GM23338 (cell line): Measurements from ENCODE around the gene CYS1. TPM values are rescaled to one million over a fixed set of nuclear protein-coding genes. Genes with fewer than 3 reads are reported as not detected.

Source experiments
- CREB1 ChIP-seq: fragments of 250-450 bp; sonication (Bioruptor Pico); IDR thresholded peaks from 2 replicates; pipeline ENCODE4 v1.5.0; 2020; ENCODE audit warnings: low read depth, mild to moderate bottlenecking, moderate library complexity
- CTCF ChIP-seq, 2 experiments: fragments of 200-600 bp in 1 of 2; sonication (generic) in 1 of 2; conservative IDR thresholded peaks; 2 replicates each; pipeline versions ENCODE4 v1.5.1 to v1.6.1; 2016 to 2017; ENCODE audit warnings: antibody characterized with exemption in 2 of 2, low read depth in 2 of 2, mild to moderate bottlenecking in 2 of 2, moderate library complexity in 1 of 2
- ETS1 ChIP-seq: IDR thresholded peaks from 2 replicates; pipeline ENCODE4 v1.6.1; 2016; ENCODE audit warnings: antibody characterized with exemption
- EZH2 ChIP-seq: fragments of 200-600 bp; sonication (generic); IDR thresholded peaks from one replicate; pipeline ENCODE4 v1.8.0; 2017; ENCODE audit warnings: antibody characterized with exemption, mild to moderate bottlenecking, low read depth; ENCODE audit not compliant: unreplicated experiment
- EZH2phosphoT487 ChIP-seq: fragments of 200-600 bp; sonication (generic); IDR thresholded peaks from one replicate; pipeline ENCODE4 v1.8.1; 2018; ENCODE audit warnings: antibody characterized with exemption; ENCODE audit not compliant: unreplicated experiment
- JUNB ChIP-seq: IDR thresholded peaks from one replicate; pipeline ENCODE4 v1.6.1; 2016; ENCODE audit warnings: antibody characterized with exemption; ENCODE audit not compliant: unreplicated experiment
- NANOG ChIP-seq: IDR thresholded peaks from 2 replicates; pipeline ENCODE4 v1.6.1; 2016; ENCODE audit warnings: antibody characterized with exemption, borderline replicate concordance
- POLR2AphosphoS5 ChIP-seq: IDR thresholded peaks from 2 replicates; pipeline ENCODE4 v1.6.1; 2016; ENCODE audit warnings: antibody characterized with exemption, low read depth
- STAT1 ChIP-seq: IDR thresholded peaks from one replicate; pipeline ENCODE4 v1.6.1; 2016; ENCODE audit warnings: antibody characterized with exemption; ENCODE audit not compliant: unreplicated experiment
- ZNF114 ChIP-seq: fragments of 250-450 bp; sonication (Bioruptor Pico); IDR thresholded peaks from 2 replicates; pipeline ENCODE4 v1.5.0; 2020; ENCODE audit warnings: mild to moderate bottlenecking, moderate library complexity
- ZNF331 ChIP-seq: fragments of 250-450 bp; sonication (Bioruptor Pico); IDR thresholded peaks from 2 replicates; pipeline ENCODE4 v1.5.0; 2020; ENCODE audit warnings: low read depth, mild to moderate bottlenecking, moderate library complexity
- ZNF462 ChIP-seq: fragments of 250-450 bp; sonication (Bioruptor Pico); IDR thresholded peaks from 2 replicates; pipeline ENCODE4 v1.5.0; 2020; ENCODE audit warnings: mild to moderate bottlenecking, moderate library complexity
- polyA plus RNA-seq: library from polyadenylated mRNA; unstranded; fragments of >200 nt; fragmentation: Nextera tagmentation; extraction: Ambion mirVana; gene quantifications from 2 replicates; pipeline ENCODE4 v1.2.1, GENCODE V29; 2016
- total RNA-seq: library from RNA; depleted of rRNA; stranded (reverse); fragments of >200 nt; shearing (Covaris generic); gene quantifications from 2 replicates; pipeline ENCODE4 v1.2.3, GENCODE V29; 2014

Gene CYS1
- total and polyA plus RNA-seq, 2 experiments from 2014 or later = 0.31 to 0.32 TPM

- TF ChIP-seq ZNF462 (CRISPR knock-in tag) = no peak
- no peak for TF ChIP-seq JUNB
- no peak for TF ChIP-seq CREB1 (CRISPR knock-in tag)
- no peak for TF ChIP-seq POLR2AphosphoS5
- no peak for TF ChIP-seq NANOG
- TF ChIP-seq EZH2 = no peak
- no peak for TF ChIP-seq ZNF331 (CRISPR knock-in tag)
- no peak for TF ChIP-seq EZH2phosphoT487
- no peak for TF ChIP-seq ZNF114 (CRISPR knock-in tag)
- no peak for TF ChIP-seq STAT1
- no peak for TF ChIP-seq CTCF (conservative IDR thresholded peaks at IDR 0.05; ENCODE audit: low read depth in 2 of 2)
- no peak for TF ChIP-seq ETS1
Measured at GRCh38 chr2:10038123-10038522, 42.1 kb downstream of the CYS1 start (continued).
